Ascending aorta (tissue), 2 donors: ENCODE data around the gene CHD9. TPM values are rescaled to one million over a fixed set of nuclear protein-coding genes. Genes with fewer than 3 reads are reported as not detected.
"Not testable (repeated sequence)": the region's sequence is repeated elsewhere in the genome, so short reads cannot be mapped to it uniquely, and the experiment has no call there.

Experiments
- DNase-seq, 2 donors: peaks; one replicate each; pipeline ENCODE4 v3.0.0-alpha.2; 2019; ENCODE audit warnings: low spot score in 2 of 2
- H3K27ac ChIP-seq, 2 donors: fragments of 200-600 bp; sonication (generic); one replicate each; pipeline ENCODE4 v1.5.1; 2016 to 2017; ENCODE audit warnings: mild to moderate bottlenecking in 1 of 2
- H3K27me3 ChIP-seq: fragments of 200-600 bp; sonication (generic); one replicate; pipeline ENCODE4 v1.5.1; 2017
- H3K36me3 ChIP-seq, 2 donors: fragments of 200-600 bp; sonication (generic); one replicate each; pipeline ENCODE4 v1.5.1; 2016
- H3K4me1 ChIP-seq, 2 donors: fragments of 200-600 bp; sonication (generic); one replicate each; pipeline ENCODE4 v1.5.1; 2016 to 2017; ENCODE audit warnings: mild to moderate bottlenecking in 1 of 2
- H3K4me3 ChIP-seq, 2 donors: fragments of 200-600 bp; sonication (generic); one replicate each; pipeline ENCODE4 v1.5.1; 2016 to 2017; ENCODE audit warnings: mild to moderate bottlenecking in 1 of 2
- H3K9me3 ChIP-seq, 2 donors: fragments of 200-600 bp; sonication (generic); one replicate each; pipeline ENCODE4 v1.5.1; 2016
- intact Hi-C: fragments of 100-400 bp; cut with DNase I; formaldehyde crosslinking; loops from one replicate; pipeline ENCODE4 v1.15.1; 2023
- total RNA-seq: library from RNA; depleted of rRNA; stranded (reverse); fragments of >200 nt; gene quantifications from one replicate; pipeline ENCODE4 v1.1.0, GENCODE V29; 2016
- TF ChIP-seq, protein P1 (sequence below), 3 experiments: fragments of 200-600 bp in 2 of 3; fragments of 450-650 bp in 1 of 3; sonication (generic) in 2 of 3; IDR thresholded peaks; one replicate each; pipeline ENCODE4 v1.5.1; 2016 to 2019; ENCODE audit warnings: antibody characterized with exemption in 3 of 3, mild to moderate bottlenecking in 1 of 3, moderate library complexity in 1 of 3

Gene CHD9
- total RNA-seq, 1 donor from 2014 or later = 56.9 TPM

DNA sequence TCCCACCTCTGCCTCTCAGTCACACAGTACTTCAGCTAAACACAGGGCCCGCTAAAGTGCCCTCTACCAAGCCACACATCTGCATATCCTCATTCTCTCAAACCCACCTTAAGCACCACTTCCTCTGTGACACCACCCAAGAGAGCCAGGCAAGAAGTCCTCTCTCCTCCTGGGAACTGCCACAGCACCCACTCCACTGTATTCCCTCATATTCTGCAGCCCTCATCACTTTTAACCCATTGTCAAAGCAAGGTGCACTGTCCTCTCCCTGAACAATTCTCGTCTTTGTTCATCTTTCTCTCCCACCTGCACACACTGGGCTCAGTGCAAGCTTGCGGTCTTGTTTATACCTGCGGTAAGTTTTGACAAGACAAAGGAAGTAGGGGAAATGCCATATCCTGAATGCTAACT, 13.6 kb downstream of the CHD9 start:
- no peak overlapping the region for H3K4me3 ChIP-seq
- no peak for DNase-seq
- intact Hi-C loops = no loop called here
- TF ChIP-seq, protein P1, sequence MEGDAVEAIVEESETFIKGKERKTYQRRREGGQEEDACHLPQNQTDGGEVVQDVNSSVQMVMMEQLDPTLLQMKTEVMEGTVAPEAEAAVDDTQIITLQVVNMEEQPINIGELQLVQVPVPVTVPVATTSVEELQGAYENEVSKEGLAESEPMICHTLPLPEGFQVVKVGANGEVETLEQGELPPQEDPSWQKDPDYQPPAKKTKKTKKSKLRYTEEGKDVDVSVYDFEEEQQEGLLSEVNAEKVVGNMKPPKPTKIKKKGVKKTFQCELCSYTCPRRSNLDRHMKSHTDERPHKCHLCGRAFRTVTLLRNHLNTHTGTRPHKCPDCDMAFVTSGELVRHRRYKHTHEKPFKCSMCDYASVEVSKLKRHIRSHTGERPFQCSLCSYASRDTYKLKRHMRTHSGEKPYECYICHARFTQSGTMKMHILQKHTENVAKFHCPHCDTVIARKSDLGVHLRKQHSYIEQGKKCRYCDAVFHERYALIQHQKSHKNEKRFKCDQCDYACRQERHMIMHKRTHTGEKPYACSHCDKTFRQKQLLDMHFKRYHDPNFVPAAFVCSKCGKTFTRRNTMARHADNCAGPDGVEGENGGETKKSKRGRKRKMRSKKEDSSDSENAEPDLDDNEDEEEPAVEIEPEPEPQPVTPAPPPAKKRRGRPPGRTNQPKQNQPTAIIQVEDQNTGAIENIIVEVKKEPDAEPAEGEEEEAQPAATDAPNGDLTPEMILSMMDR (IDR thresholded peaks at IDR 0.05) = no peak
- no peaks in the 10 kb centered on the region for H3K9me3 ChIP-seq
- H3K36me3 ChIP-seq = no peaks in the 10 kb centered on the region
- peaks cover 3 to 21% of the 10 kb centered on the region in 2 donors for H3K4me1 ChIP-seq
- H3K27ac ChIP-seq = no peak overlapping the region
- no peaks in the 10 kb centered on the region for H3K27me3 ChIP-seq

DNA sequence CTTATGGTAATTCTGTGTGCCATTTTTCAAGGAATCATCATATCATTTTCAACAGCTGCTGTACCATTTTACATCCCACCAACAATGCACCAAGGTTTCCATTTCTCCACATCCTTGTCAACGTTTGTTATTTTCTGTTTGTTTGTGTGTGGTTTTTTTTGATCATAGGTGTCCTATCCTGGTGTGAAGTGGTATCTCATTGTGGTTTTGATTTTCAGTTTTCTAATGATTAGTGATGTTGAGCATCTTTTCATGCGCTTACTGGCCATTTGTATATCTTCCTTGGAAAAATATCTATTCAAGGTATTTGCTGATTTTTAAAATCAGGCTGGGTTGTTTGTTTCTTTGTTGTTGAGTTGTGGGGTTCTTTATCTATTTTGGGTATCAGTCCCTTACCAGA, 15.0 kb downstream of the CHD9 start:
- Histone ChIP-seq H3K9me3 (no peaks in the 10 kb centered on the region), H3K36me3 (no peaks in the 10 kb centered on the region), H3K27me3 (no peaks in the 10 kb centered on the region), H3K4me1 (peaks cover 3 to 21% of the 10 kb centered on the region in 2 donors), H3K27ac (no peak overlapping the region), H3K4me3 (no peak overlapping the region)
- intact Hi-C loops = no loop called here
- TF ChIP-seq, protein P1 (IDR thresholded peaks at IDR 0.05) = no peak
- DNase-seq = no peak

DNA sequence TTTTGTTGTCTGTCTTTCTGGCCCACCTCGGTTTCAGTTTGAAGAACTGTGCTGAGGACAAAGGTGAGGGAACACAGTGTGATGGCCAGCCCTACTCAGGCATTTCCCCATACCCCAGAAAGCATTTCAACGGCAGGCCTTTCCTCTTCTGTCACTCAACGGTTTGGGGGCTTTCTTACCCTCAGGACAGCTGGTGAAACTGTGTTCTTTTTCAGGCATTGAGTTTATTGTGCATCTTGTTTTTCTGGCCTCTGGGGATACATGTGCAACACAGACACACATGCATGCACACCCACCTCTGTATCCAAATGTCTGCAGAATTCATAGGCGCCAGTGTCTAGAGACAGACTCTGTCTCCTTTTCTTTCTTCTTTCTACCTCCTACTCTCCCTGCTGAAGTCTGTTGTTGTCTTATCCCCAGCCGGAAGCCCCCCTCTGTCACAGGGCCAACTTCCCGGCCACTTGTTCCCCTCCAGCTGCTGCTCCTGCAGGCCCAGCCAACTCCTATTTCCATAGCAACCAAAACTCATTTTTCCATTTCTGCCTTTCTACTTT, 17.0 kb downstream of the CHD9 start:
- Histone ChIP-seq H3K36me3 (no peaks in the 10 kb centered on the region), H3K4me3 (peak overlapping the region in 1 of 2 donors; percentile 4), H3K27ac (peak overlapping the region; percentile 21 to 53), H3K9me3 (no peaks in the 10 kb centered on the region), H3K27me3 (no peaks in the 10 kb centered on the region), H3K4me1 (peaks cover 3 to 21% of the 10 kb centered on the region in 2 donors)
- TF ChIP-seq, protein P1 (IDR thresholded peaks at IDR 0.05) = no peak
- DNase-seq = no peak
- intact Hi-C loops = no loop called here

DNA sequence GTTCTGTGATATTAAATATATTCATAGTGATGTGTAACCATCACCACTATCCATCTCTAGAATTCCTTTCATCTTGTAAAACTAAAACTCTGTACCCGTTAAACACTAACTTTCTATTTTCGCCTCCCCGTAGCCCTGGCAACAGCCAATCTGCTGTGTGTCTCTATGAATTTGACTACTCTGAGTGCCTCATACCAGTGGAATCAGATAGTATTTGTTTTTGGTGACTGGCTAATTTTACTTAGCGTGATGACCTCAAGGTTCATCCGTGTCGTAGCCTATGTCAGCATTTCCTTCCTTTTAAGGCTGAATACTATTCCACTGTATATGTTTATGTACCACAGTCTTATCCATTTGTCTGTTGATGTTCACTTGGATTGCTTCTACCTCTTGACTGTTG, 18.2 kb downstream of the CHD9 start:
- TF ChIP-seq, protein P1 (IDR thresholded peaks at IDR 0.05) = no peak
- H3K4me1 ChIP-seq = peaks cover 3 to 21% of the 10 kb centered on the region in 2 donors
- H3K4me3 ChIP-seq = no peak overlapping the region
- no peaks in the 10 kb centered on the region for H3K9me3 ChIP-seq
- no peaks in the 10 kb centered on the region for H3K36me3 ChIP-seq
- intact Hi-C loops = no loop called here
- H3K27me3 ChIP-seq = no peaks in the 10 kb centered on the region
- no peak for DNase-seq
- H3K27ac ChIP-seq = peak overlapping the region; percentile 27 to 36

DNA sequence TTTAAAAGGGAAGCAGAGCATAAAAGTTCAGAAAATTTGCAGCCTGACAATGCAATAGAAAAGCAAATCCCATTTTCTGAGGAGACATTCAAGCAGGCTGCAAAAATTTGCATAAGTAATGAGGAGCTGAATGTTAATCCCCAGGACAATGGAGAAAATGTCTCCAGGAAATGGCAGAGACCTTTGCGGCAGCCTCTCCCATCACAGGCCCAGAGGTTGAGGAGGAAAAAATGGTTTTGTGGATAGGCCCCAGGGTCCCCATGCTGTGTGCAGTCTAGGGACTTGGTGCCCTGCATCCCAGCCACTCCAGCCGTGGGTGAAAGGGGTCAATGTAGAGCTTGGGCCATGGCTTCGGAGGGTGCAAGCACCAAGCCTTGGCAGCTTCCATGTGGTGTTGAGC, 19.5 kb downstream of the CHD9 start:
- DNase-seq, H3K27me3 ChIP-seq, H3K36me3 ChIP-seq, H3K9me3 ChIP-seq, H3K27ac ChIP-seq, H3K4me3 ChIP-seq, intact Hi-C loops: not testable (repeated sequence)
- peaks cover 3 to 21% of the 10 kb centered on the region in 2 donors for H3K4me1 ChIP-seq

DNA sequence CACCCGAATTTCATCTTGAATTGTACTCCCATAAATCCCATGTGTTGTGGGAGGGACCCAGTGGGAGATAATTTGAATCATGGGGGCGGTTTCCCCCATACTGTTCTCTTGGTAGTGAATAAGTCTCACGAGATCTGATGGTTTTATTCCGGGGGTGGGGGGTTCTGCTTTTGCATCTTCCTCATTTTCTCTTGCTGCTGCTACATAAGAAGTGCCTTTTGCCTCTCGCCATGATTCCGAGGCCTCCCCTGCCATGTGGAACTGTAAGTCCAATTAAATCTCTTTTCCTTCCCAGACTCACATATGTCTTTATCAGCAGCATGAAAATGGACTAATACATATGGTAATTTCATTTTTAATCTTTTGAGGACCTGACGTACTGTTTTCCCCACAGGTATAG, 20.7 kb downstream of the CHD9 start:
- H3K27ac ChIP-seq = not testable (repeated sequence)

DNA sequence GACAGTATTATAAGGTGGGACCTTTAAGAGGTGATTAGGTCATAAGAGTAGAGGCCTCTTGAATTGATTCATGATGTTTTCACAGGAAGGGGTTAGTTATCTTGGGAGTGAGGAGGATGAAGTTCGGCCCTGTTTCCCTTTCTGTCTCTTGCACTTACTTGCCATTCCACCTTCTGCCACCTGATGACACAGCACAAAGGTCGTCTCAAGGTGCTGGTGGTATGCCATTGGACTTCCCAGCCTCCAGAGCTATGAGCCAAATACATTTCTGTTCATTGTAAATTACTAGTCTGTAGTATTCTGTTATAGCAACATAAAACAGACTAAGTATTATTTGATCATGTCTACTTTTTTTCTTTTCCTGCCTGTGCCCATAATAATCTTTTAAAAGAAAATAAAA, 23.5 kb downstream of the CHD9 start:
- Histone ChIP-seq H3K36me3 (no peaks in the 10 kb centered on the region), H3K4me1 (peaks cover 5 to 21% of the 10 kb centered on the region in 2 donors), H3K4me3 (no peak overlapping the region), H3K27me3 (no peaks in the 10 kb centered on the region), H3K9me3 (no peaks in the 10 kb centered on the region), H3K27ac (no peak overlapping the region)
- DNase-seq = no peak
- intact Hi-C loops = no loop called here
- TF ChIP-seq, protein P1 (IDR thresholded peaks at IDR 0.05) = no peak

More for the DNA sequence above, 20.7 kb downstream of the CHD9 start:
- H3K9me3 ChIP-seq, H3K36me3 ChIP-seq, H3K27me3 ChIP-seq, intact Hi-C loops, H3K4me3 ChIP-seq, DNase-seq: not testable (repeated sequence)
- peaks cover 3 to 28% of the 10 kb centered on the region in 2 donors for H3K4me1 ChIP-seq
